ENCODE results near the gene EFHC1.
"Not testable (repeated sequence)": the region's sequence is repeated elsewhere in the genome, so short reads cannot be mapped to it uniquely, and the experiment has no call there.

The EFHC1 gene

GRCh38 chr6:52438926-52439325 lies 18.8 kb downstream of the EFHC1 start:
- DNase-seq (ENCODE audit: low spot score) = no peak

GRCh38 chr6:52454556-52454955 lies 34.4 kb downstream of the EFHC1 start:
- DNase-seq (ENCODE audit: low spot score) = no peak

- DNase-seq (ENCODE audit: low spot score) = no peak
These were observed 37.0 kb downstream of the EFHC1 start for GRCh38 chr6:52457096-52457495.

- not testable (repeated sequence) for DNase-seq (ENCODE audit: low spot score)
These were observed 41.1 kb downstream of the EFHC1 start for GRCh38 chr6:52461194-52461593.

- no peak for DNase-seq (ENCODE audit: low spot score)
These were observed 54.0 kb downstream of the EFHC1 start for GRCh38 chr6:52474173-52474572.

GRCh38 chr6:52475307-52475706 lies 55.2 kb downstream of the EFHC1 start:
- DNase-seq (ENCODE audit: low spot score) = no peak

- no peak for DNase-seq (ENCODE audit: low spot score)
These were observed 62.9 kb downstream of the EFHC1 start for GRCh38 chr6:52482903-52483670.

- DNase-seq (ENCODE audit: low spot score) = no peak
These were observed 63.5 kb downstream of the EFHC1 start for GRCh38 chr6:52483671-52484003.

- no peak for DNase-seq (ENCODE audit: low spot score)
These were observed 69.7 kb downstream of the EFHC1 start for GRCh38 chr6:52489881-52490280.

GRCh38 chr6:52491203-52492069 lies 71.3 kb downstream of the EFHC1 start:
- no peak for DNase-seq (ENCODE audit: low spot score)

- DNase-seq (ENCODE audit: low spot score) = no peak
These were observed 73.5 kb downstream of the EFHC1 start for GRCh38 chr6:52493669-52494068.

GRCh38 chr6:52494298-52495072 lies 74.3 kb downstream of the EFHC1 start:
- no peak for DNase-seq (ENCODE audit: low spot score)

GRCh38 chr6:52495922-52496321 lies 75.8 kb downstream of the EFHC1 start:
- DNase-seq (ENCODE audit: low spot score) = no peak

- DNase-seq (ENCODE audit: low spot score) = no peak
These were observed 76.5 kb downstream of the EFHC1 start for GRCh38 chr6:52496631-52497030.

GRCh38 chr6:52497652-52498408 lies 77.7 kb downstream of the EFHC1 start:
- DNase-seq (ENCODE audit: low spot score) = no peak

- DNase-seq (ENCODE audit: low spot score) = no peak
These were observed 78.4 kb downstream of the EFHC1 start for GRCh38 chr6:52498538-52499017.

- DNase-seq (ENCODE audit: low spot score) = no peak
These were observed 78.9 kb downstream of the EFHC1 start for GRCh38 chr6:52499026-52499425.

GRCh38 chr6:52499681-52500236 lies 79.6 kb downstream of the EFHC1 start:
- no peak for DNase-seq (ENCODE audit: low spot score)

- no peak for DNase-seq (ENCODE audit: low spot score)
These were observed 80.3 kb downstream of the EFHC1 start for GRCh38 chr6:52500238-52501129.

GRCh38 chr6:52502306-52503029 lies 82.3 kb downstream of the EFHC1 start:
- DNase-seq (ENCODE audit: low spot score) = no peak

Data from ecto neural progenitor cell (in vitro differentiated cells).